ENCODE measurements around the gene ATP8B4. TPM values are rescaled to one million over a fixed set of nuclear protein-coding genes. Genes with fewer than 3 reads are reported as not detected.

The ATP8B4 gene
- total and polyA plus RNA-seq, 2 of the 8 experiments (the other 6 are each of a cell fraction or from before 2014, with no cell fraction given), result 0.17 to 0.24 TPM

DNA sequence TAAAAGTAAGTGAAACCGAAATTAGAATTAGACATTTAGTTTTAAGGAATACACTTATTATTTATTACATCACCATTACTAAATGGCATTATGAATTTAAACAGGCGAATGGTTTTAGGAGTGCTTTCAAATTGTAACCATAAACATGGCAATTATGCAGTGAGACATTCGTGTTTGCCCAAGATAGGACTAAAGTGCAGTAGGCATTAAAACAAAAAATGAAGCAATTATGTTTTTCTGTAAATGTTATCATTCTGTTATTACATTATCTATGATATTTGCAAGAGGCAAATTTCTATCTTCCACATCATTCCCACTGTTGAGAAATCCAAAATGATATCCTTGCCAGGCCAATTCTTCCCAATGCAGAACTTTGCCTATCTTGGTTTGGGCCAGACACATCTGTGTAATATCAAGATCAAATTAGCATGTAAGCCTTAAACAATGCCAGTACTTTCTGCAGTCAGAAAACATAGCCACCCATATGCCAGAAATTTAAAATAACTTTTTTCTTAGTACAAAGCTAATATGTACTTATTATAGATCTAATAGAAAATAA, 156.9 kb downstream of the ATP8B4 start:
- H4K91ac ChIP-seq (replicated peaks; ENCODE audit: insufficient read length, low read length), result no peak overlapping the region
- no peak overlapping the region for H3K4ac ChIP-seq (replicated peaks; ENCODE audit: insufficient read length, low read depth, low read length)
- H3K27ac ChIP-seq (ENCODE audit: low read depth, low read length), result no peak overlapping the region
- no peaks in the 10 kb centered on the region; a peak in 1 of 8 replicates for H3K36me3 ChIP-seq (ENCODE audit: control insufficient read depth in 2 of 4, insufficient read depth in 4 of 4, low read length in 3 of 4)
- H2BK120ac ChIP-seq (replicated peaks; ENCODE audit: low read depth, low read length), result no peak overlapping the region
- no peaks in the 10 kb centered on the region for H3K79me1 ChIP-seq (ENCODE audit: low read depth, low read length)
- H3K18ac ChIP-seq (ENCODE audit: extremely low read depth, low read length), result no peak overlapping the region
- H2BK20ac ChIP-seq (ENCODE audit: low read length), result no peak overlapping the region
- ChIA-PET CTCF (ENCODE audit: partially characterized antibody) (no interaction called here), POLR2A (ENCODE audit: partially characterized antibody) (interaction anchor here (0.6 kb wide), 1 partner anchor 183 kb away, joined by 3 read pairs; no protein-coding TSS in a partner anchor)
- H3K14ac ChIP-seq (ENCODE audit: insufficient read length), result no peak overlapping the region
- no peak overlapping the region for H3K4me2 ChIP-seq (ENCODE audit: insufficient read depth in 1 of 2, low read depth in 2 of 2, low read length in 2 of 2)
- H3K4me3 ChIP-seq (ENCODE audit: extremely low read depth in 1 of 4, insufficient read depth in 2 of 4, low read depth in 3 of 4, low read length in 4 of 4), result no peak overlapping the region
- no peaks in the 10 kb centered on the region for H3K27me3 ChIP-seq (replicated peaks in 1 of 4; ENCODE audit: control insufficient read depth in 3 of 4, extremely low read depth in 1 of 4, insufficient read depth in 3 of 4, low read length in 3 of 4)
- H2AK5ac ChIP-seq (ENCODE audit: low read depth, low read length), result no peak overlapping the region
- H4K8ac ChIP-seq (ENCODE audit: extremely low read depth, insufficient read depth, low read length), result no peak overlapping the region
- H3K4me1 ChIP-seq (replicated peaks in 1 of 4; ENCODE audit: control insufficient read depth in 3 of 4, insufficient read depth in 4 of 4, low read length in 3 of 4), result no peaks in the 10 kb centered on the region
- H4K20me1 ChIP-seq (replicated peaks in 1 of 2; ENCODE audit: control insufficient read depth in 1 of 2, insufficient read depth in 2 of 2, low read length in 2 of 2), result no peaks in the 10 kb centered on the region
- 91% methylated on average over 3 of the region's 3 CpGs; no CpG with 5 or more reads in 1 of the 2 experiments for WGBS, 2 experiments (ENCODE audit: extremely low coverage in 1 of 2, insufficient coverage in 1 of 2, insufficient read length in 1 of 2, insufficient replicate concordance in 2 of 2, low coverage in 1 of 2, low lambda C conversion rate in 2 of 2, missing lambda C conversion rate in 1 of 2)
- peaks cover 2 to 6% of the 10 kb centered on the region in 2 experiments; a peak in 1 of 4 replicates for H3K9me3 ChIP-seq (ENCODE audit: insufficient read depth in 2 of 2, low read depth in 1 of 2, low read length in 1 of 2)
- H2AFZ ChIP-seq (ENCODE audit: low read length), result no peak overlapping the region
- no peak overlapping the region for H2BK5ac ChIP-seq (ENCODE audit: low read depth, low read length)
- no peak overlapping the region for H2BK12ac ChIP-seq (ENCODE audit: low read depth, low read length)
- no peak overlapping the region for H2BK15ac ChIP-seq (ENCODE audit: low read length)
- TF ChIP-seq KDM1A (IDR thresholded peaks at IDR 0.05; ENCODE audit: borderline replicate concordance, low read length), result no peak
- no peak for TF ChIP-seq CREB1 (IDR thresholded peaks at IDR 0.05)
- TF ChIP-seq EGR1 (IDR thresholded peaks at IDR 0.05; ENCODE audit: borderline replicate concordance, low read depth, low read length), result no peak
- no peak for TF ChIP-seq POU5F1 (IDR thresholded peaks at IDR 0.05; ENCODE audit: low read depth, low read length)
- no peak for TF ChIP-seq NANOG (IDR thresholded peaks at IDR 0.05; ENCODE audit: insufficient read depth, low read depth, low read length, poor library complexity, severe bottlenecking)
- TF ChIP-seq JUND (IDR thresholded peaks at IDR 0.05; ENCODE audit: low read length), result no peak
- no peak for TF ChIP-seq RAD21 (IDR thresholded peaks at IDR 0.05 in 1 of 2, conservative IDR thresholded peaks at IDR 0.05 in 1 of 2; ENCODE audit: low read depth in 2 of 2, low read length in 2 of 2)
- TF ChIP-seq, protein P1, sequence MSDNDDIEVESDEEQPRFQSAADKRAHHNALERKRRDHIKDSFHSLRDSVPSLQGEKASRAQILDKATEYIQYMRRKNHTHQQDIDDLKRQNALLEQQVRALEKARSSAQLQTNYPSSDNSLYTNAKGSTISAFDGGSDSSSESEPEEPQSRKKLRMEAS (IDR thresholded peaks at IDR 0.05), result no peak
- no peak for TF ChIP-seq ASH2L (IDR thresholded peaks at IDR 0.05; ENCODE audit: low read length)
- no peak for TF ChIP-seq BACH1 (IDR thresholded peaks at IDR 0.05; ENCODE audit: low read length)
- TF ChIP-seq CTBP2 (IDR thresholded peaks at IDR 0.05; ENCODE audit: borderline replicate concordance, insufficient read depth, insufficient read length, low read length), result no peak
- no peak for TF ChIP-seq POLR2A (IDR thresholded peaks at IDR 0.05; ENCODE audit: control extremely low read depth in 1 of 2, low read depth in 2 of 2, low read length in 2 of 2)
- TF ChIP-seq CHD2 (IDR thresholded peaks at IDR 0.05; ENCODE audit: low read length), result no peak
- no peak overlapping the region for H3K9ac ChIP-seq (replicated peaks in 1 of 4; ENCODE audit: extremely low read depth in 1 of 4, low read depth in 3 of 4, low read length in 3 of 4)
- DNase-seq (ENCODE audit: low read depth in 1 of 2, low spot score in 2 of 2) (no peak), FAIRE-seq (no peak)
- no peak overlapping the region for H3K23ac ChIP-seq (ENCODE audit: insufficient read length)
- no peaks in the 10 kb centered on the region for H3K23me2 ChIP-seq (ENCODE audit: low read depth, low read length)
- no peak overlapping the region for H3K56ac ChIP-seq (replicated peaks; ENCODE audit: insufficient read length, low read depth, low read length)
- H4K5ac ChIP-seq (ENCODE audit: insufficient read length, low read depth, low read length), result no peak overlapping the region
- H3K79me2 ChIP-seq (ENCODE audit: control insufficient read depth in 1 of 2, insufficient read depth in 2 of 2, low read length in 2 of 2), result no peaks in the 10 kb centered on the region
